ENCODE data around the gene SHD. TPM values are rescaled to one million over a fixed set of nuclear protein-coding genes. Genes with fewer than 3 reads are reported as not detected.
A peak's percentile ranks its signal among the peaks of the same experiment; 100 is the strongest.

Gene SHD
- total RNA-seq, 2 donors from 2014 or later = 2.8 to 6.6 TPM

- H3K9me3 ChIP-seq (ENCODE audit: control insufficient read depth, low read length) = peaks cover 10% of the 10 kb centered on the region
- no peaks in the 10 kb centered on the region for H3K36me3 ChIP-seq (ENCODE audit: control insufficient read depth, insufficient read depth, low read length)
- H3K27me3 ChIP-seq (ENCODE audit: control insufficient read depth, insufficient read depth, low read length, poor library complexity, severe bottlenecking) = peaks cover 17% of the 10 kb centered on the region
- 90 to 99% methylated on average over 9 of the region's 9 CpGs for WGBS, 2 experiments (ENCODE audit: insufficient coverage in 1 of 2, insufficient read length in 1 of 2)
- H3K27ac ChIP-seq (ENCODE audit: low read depth, low read length) = no peak overlapping the region
- H3K4me3 ChIP-seq (ENCODE audit: low read length) = no peak overlapping the region
- peaks cover 5% of the 10 kb centered on the region for H3K4me1 Mint-ChIP-seq
- H3K9ac ChIP-seq (ENCODE audit: extremely low read depth, low read length, poor library complexity, severe bottlenecking) = no peak overlapping the region
- TF ChIP-seq, protein P1, sequence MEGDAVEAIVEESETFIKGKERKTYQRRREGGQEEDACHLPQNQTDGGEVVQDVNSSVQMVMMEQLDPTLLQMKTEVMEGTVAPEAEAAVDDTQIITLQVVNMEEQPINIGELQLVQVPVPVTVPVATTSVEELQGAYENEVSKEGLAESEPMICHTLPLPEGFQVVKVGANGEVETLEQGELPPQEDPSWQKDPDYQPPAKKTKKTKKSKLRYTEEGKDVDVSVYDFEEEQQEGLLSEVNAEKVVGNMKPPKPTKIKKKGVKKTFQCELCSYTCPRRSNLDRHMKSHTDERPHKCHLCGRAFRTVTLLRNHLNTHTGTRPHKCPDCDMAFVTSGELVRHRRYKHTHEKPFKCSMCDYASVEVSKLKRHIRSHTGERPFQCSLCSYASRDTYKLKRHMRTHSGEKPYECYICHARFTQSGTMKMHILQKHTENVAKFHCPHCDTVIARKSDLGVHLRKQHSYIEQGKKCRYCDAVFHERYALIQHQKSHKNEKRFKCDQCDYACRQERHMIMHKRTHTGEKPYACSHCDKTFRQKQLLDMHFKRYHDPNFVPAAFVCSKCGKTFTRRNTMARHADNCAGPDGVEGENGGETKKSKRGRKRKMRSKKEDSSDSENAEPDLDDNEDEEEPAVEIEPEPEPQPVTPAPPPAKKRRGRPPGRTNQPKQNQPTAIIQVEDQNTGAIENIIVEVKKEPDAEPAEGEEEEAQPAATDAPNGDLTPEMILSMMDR (conservative IDR thresholded peaks at IDR 0.05) = no peak
- H3K36me3 Mint-ChIP-seq (ENCODE audit: low read depth) = peaks cover 26% of the 10 kb centered on the region
- no peak for DNase-seq
- H3K27ac Mint-ChIP-seq = no peak overlapping the region
- no peak overlapping the region for H3K4me3 Mint-ChIP-seq
- H3K4me1 ChIP-seq (ENCODE audit: control insufficient read depth, insufficient read depth, low read length) = no peaks in the 10 kb centered on the region
- peaks cover 7% of the 10 kb centered on the region for H3K27me3 Mint-ChIP-seq (ENCODE audit: insufficient read depth)
- H3K9me3 Mint-ChIP-seq = peaks cover 26% of the 10 kb centered on the region
Measured at GRCh38 chr19:4323692-4324091, 44.6 kb downstream of the SHD start.

DNA sequence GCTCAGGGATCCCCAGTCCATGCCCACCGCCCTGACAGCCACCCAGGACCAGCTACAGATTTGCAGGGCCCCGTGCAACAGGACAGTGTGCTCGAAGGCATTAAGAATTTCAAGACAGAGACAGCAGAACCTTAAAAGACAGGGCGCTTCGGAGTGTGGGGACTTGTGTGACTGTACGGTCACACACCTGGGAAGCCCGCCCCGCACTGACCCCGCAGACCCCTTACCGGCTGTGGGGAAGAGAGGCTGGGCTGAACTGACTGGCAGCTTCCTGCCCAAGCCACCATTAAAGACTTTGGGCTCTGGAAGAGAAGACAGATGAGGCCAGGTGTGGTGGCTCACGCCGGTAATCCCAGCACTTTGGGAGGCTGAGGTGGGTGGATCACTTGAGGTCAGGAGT lies 45.2 kb downstream of the SHD start:
- H3K36me3 Mint-ChIP-seq (ENCODE audit: low read depth) = peaks cover 21% of the 10 kb centered on the region
- H3K4me3 Mint-ChIP-seq = no peak overlapping the region
- TF ChIP-seq, protein P1 (conservative IDR thresholded peaks at IDR 0.05) = no peak
- 93 to 95% methylated on average over 10 to 12 of the region's 12 CpGs for WGBS, 2 experiments (ENCODE audit: insufficient coverage in 1 of 2, insufficient read length in 1 of 2)
- H3K27me3 Mint-ChIP-seq (ENCODE audit: insufficient read depth) = peaks cover 7% of the 10 kb centered on the region
- H3K9me3 ChIP-seq (ENCODE audit: control insufficient read depth, low read length) = peaks cover 10% of the 10 kb centered on the region
- H3K4me1 ChIP-seq (ENCODE audit: control insufficient read depth, insufficient read depth, low read length) = no peaks in the 10 kb centered on the region
- H3K27me3 ChIP-seq (ENCODE audit: control insufficient read depth, insufficient read depth, low read length, poor library complexity, severe bottlenecking) = peaks cover 17% of the 10 kb centered on the region
- no peak overlapping the region for H3K27ac ChIP-seq (ENCODE audit: low read depth, low read length)
- H3K9me3 Mint-ChIP-seq = peaks cover 21% of the 10 kb centered on the region
- H3K36me3 ChIP-seq (ENCODE audit: control insufficient read depth, insufficient read depth, low read length) = no peaks in the 10 kb centered on the region
- no peak overlapping the region for H3K27ac Mint-ChIP-seq
- H3K4me3 ChIP-seq (ENCODE audit: low read length) = no peak overlapping the region
- no peak overlapping the region for H3K9ac ChIP-seq (ENCODE audit: extremely low read depth, low read length, poor library complexity, severe bottlenecking)
- peaks cover 5% of the 10 kb centered on the region for H3K4me1 Mint-ChIP-seq
- no peak for DNase-seq

GRCh38 chr19:4326215-4326836 lies 47.3 kb downstream of the SHD start:
- Histone ChIP-seq H3K27me3 (ENCODE audit: control insufficient read depth, insufficient read depth, low read length, poor library complexity, severe bottlenecking) (peaks cover 17% of the 10 kb centered on the region), H3K27ac (ENCODE audit: low read depth, low read length) (no peak overlapping the region), H3K9ac (ENCODE audit: extremely low read depth, low read length, poor library complexity, severe bottlenecking) (no peak overlapping the region), H3K36me3 (ENCODE audit: control insufficient read depth, insufficient read depth, low read length) (no peaks in the 10 kb centered on the region), H3K4me1 (ENCODE audit: control insufficient read depth, insufficient read depth, low read length) (no peaks in the 10 kb centered on the region), H3K9me3 (ENCODE audit: control insufficient read depth, low read length) (no peaks in the 10 kb centered on the region), H3K4me3 (ENCODE audit: low read length) (no peak overlapping the region)
- H3K9me3 Mint-ChIP-seq = peaks cover 5% of the 10 kb centered on the region
- DNase-seq = no peak
- WGBS, 2 experiments (ENCODE audit: insufficient coverage in 1 of 2, insufficient read length in 1 of 2) = 62 to 72% methylated on average over 8 to 13 of the region's 13 CpGs
- H3K4me1 Mint-ChIP-seq = peaks cover 5% of the 10 kb centered on the region
- H3K27ac Mint-ChIP-seq = peak overlapping the region; percentile 19
- peaks cover 7% of the 10 kb centered on the region for H3K27me3 Mint-ChIP-seq (ENCODE audit: insufficient read depth)
- peak overlapping the region; percentile 67 for H3K4me3 Mint-ChIP-seq
- TF ChIP-seq, protein P1 (conservative IDR thresholded peaks at IDR 0.05) = no peak
- H3K36me3 Mint-ChIP-seq (ENCODE audit: low read depth) = peaks cover 10% of the 10 kb centered on the region

All from endodermal cell (in vitro differentiated cells).